Anterior cingulate cortex (tissue), 58 donors: ENCODE data around the gene LMTK2.

ENCODE experiments used
- DNase-seq, 58 donors: peaks; one replicate each; lab custom pipeline; 2025; lab: John Stamatoyannopoulos, UW

The LMTK2 gene

DNA sequence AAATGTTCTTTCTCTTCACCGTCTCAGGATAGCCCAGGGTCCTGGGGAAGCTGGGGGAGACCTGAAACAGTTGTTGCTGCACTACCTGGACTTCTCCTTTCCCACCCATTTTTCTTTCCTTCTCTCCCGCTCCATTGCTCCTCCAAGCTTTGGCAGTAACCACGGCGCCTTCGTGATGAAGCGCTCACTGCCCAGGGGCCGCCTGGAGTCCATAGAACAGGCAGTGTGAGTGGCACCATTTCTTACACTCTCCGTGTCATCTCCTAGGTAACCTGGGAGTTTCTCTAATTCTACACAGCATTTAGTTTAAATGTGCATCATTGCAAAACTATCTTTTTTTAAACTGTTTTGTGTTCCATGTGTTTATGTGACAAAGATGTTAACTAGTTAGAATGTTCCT, 64.3 kb downstream of the LMTK2 start:
- DNase-seq: peak in 10 of 58 donors; percentile 7 to 37 (median 16)

DNA sequence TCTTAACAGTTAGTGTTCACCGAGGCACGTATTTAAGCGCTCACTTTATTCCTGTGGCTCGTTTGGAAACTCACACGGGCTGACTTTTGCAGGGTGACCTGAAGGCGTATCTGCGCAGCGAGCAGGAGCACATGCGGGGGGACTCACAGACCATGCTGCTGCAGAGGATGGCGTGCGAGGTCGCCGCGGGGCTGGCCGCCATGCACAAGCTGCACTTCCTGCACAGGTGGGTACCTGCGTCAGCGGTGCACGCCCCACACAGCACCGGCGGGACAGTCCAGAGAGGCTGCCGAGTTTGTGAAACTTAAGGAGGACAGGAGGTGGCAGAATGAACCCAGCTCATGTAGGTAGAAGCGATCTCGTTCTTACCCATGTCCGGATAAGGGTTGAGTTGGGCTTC, 64.8 kb downstream of the LMTK2 start:
- DNase-seq: no peak

GRCh38 chr7:98174334-98175259, 67.9 kb downstream of the LMTK2 start:
- DNase-seq: peak in 22 of 58 donors; percentile 12 to 68 (median 24)

GRCh38 chr7:98175260-98175940, 68.7 kb downstream of the LMTK2 start:
- no peak for DNase-seq

GRCh38 chr7:98177553-98177952, 70.9 kb downstream of the LMTK2 start:
- no peak for DNase-seq

- peak in 52 of 58 donors; percentile 13 to 83 (median 62) for DNase-seq
These were observed 71.7 kb downstream of the LMTK2 start for GRCh38 chr7:98178321-98178720.

GRCh38 chr7:98178762-98179490, 72.3 kb downstream of the LMTK2 start:
- no peak for DNase-seq

GRCh38 chr7:98180751-98181150, 74.1 kb downstream of the LMTK2 start:
- no peak for DNase-seq

DNA sequence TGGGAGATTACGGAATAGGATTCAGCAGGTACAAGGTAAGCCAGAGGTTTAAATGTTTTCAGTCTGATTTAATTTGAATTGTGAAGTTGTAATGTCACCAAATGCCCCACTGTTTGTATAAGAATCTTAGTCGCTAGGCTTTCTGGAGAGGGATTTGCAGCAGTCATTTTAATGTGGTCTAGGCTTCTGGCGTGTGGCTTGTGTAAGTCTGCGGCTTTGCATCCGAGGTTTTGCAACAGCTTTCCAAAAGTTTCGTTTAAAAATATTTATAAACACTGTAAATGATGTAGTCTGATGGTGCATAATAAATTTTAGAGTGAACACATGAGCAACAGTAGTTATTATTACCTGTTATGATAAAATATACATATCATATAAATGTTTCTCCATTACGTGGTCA, 78.4 kb downstream of the LMTK2 start:
- DNase-seq: no peak

DNA sequence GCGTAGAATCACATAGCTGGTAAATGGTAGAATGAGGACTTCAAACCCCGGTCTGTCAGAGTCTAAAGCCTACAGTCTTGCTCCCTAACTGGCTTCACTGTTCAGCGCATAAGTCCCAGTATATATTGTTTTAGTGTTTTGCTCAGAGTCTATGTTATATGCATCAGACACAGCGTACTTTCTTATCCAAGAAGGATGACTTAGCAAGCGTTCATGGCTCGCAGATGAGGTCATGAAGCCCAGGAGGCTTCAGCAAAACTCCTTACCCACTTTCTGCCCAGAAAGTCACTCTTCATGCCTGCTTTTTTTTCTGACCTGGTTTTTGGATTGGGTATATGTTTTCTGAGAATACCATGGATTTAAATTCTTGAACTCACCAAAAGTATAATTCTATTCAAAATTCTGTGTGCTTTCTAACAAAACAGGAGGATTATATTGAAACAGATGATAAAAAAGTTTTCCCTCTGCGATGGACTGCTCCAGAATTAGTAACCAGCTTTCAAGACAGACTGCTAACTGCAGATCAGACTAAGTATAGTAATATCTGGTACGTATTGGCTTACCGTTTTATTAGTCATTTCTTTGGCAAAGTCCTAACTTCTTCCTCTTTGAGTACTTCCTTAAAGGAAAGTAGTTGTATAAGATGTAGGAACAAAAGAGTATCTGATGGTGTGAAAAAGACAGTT, 79.9 kb downstream of the LMTK2 start:
- DNase-seq: no peak

GRCh38 chr7:98187138-98187502, 80.5 kb downstream of the LMTK2 start:
- no peak for DNase-seq

DNA sequence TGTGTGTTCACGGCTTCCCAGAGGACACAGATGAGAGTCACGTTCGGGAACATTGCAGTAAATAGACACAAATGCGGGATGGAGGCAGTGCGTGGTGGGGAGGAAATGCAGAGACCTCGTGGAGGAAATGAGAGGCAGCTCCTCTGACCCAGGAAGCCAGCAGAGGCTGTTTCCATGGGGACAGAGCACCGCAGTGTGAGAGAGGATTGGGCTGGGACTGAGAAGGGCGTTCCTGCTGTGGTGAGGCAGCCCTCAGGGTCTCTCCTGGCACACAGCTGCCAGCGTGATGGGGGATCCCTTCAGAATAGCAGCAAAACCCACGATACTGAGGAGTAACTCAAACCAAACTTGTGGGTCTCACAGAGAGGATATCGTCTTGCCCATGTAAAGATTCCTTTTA, 82.9 kb downstream of the LMTK2 start:
- DNase-seq: no peak

DNA sequence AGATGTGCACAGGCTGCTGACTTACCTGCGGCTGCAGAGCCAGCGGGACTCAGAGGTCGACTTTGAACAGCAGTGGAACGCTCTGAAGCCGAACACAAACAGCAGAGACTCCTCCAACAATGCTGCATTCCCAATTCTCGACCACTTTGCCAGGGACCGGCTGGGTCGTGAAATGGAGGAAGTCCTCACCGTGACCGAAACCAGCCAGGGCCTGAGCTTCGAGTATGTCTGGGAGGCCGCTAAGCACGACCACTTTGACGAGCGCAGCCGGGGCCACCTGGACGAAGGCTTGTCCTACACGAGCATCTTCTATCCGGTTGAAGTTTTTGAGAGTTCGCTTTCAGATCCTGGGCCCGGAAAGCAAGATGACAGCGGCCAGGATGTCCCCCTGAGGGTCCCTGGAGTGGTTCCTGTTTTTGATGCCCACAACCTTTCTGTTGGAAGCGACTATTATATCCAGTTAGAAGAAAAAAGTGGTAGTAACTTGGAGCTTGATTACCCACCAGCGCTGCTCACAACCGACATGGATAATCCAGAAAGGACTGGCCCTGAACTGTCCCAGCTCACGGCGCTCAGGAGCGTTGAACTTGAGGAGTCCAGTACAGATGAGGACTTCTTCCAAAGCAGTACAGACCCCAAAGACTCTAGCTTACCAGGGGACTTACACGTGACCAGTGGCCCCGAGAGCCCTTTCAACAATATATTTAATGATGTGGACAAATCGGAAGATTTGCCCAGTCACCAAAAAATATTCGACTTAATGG, 85.2 kb downstream of the LMTK2 start:
- DNase-seq: no peak

DNA sequence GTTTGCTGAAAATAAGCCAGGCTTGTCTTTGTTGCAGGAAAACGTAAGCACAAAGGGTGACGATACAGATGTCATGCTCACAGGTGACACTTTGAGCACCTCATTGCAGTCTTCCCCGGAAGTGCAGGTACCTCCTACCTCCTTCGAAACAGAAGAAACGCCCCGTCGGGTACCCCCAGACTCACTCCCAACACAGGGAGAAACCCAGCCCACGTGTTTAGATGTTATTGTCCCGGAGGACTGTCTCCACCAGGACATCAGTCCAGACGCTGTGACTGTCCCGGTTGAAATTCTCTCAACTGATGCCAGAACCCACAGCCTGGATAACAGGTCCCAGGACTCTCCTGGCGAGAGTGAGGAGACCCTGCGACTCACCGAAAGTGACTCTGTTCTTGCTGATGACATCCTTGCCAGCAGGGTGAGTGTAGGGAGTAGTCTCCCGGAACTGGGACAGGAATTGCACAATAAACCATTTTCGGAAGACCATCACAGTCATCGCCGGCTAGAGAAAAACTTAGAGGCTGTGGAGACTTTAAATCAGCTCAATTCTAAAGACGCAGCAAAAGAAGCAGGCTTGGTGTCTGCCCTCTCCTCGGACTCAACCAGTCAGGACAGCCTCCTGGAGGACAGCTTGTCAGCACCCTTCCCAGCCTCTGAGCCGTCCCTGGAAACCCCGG, 86.3 kb downstream of the LMTK2 start:
- DNase-seq: no peak

DNA sequence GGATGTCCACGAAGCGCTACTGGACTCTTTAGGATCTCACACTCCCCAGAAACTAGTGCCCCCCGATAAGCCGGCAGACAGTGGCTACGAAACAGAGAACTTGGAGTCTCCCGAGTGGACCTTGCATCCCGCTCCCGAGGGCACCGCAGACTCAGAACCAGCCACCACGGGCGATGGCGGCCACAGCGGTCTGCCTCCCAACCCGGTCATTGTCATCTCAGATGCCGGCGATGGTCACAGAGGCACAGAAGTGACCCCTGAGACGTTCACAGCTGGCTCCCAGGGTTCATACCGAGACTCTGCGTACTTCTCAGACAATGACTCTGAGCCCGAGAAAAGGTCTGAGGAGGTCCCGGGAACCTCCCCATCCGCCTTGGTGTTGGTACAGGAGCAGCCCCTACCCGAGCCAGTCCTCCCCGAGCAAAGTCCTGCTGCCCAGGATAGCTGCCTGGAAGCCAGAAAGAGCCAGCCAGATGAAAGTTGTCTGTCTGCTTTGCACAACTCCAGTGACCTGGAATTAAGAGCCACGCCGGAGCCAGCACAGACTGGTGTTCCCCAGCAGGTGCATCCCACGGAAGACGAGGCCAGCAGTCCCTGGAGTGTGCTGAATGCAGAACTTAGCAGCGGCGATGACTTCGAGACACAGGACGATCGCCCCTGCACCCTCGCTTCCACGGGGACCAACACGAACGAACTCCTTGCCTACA, 87.0 kb downstream of the LMTK2 start:
- no peak for DNase-seq

GRCh38 chr7:98194186-98194585, 87.5 kb downstream of the LMTK2 start:
- no peak for DNase-seq

- peak in 11 of 58 donors; percentile 9 to 57 (median 32) for DNase-seq
These were observed 88.2 kb downstream of the LMTK2 start for GRCh38 chr7:98194672-98195457.
